HG02588 (cell line): ENCODE results near the gene CDK5RAP1.

Source experiments
- ATAC-seq: cut with Tn5 transposase; IDR thresholded peaks from one replicate; pipeline ENCODE4 v1.9.1; 2021; ENCODE audit warnings: mild to moderate bottlenecking, moderate library complexity; ENCODE audit not compliant: unreplicated experiment

CDK5RAP1 gene

DNA sequence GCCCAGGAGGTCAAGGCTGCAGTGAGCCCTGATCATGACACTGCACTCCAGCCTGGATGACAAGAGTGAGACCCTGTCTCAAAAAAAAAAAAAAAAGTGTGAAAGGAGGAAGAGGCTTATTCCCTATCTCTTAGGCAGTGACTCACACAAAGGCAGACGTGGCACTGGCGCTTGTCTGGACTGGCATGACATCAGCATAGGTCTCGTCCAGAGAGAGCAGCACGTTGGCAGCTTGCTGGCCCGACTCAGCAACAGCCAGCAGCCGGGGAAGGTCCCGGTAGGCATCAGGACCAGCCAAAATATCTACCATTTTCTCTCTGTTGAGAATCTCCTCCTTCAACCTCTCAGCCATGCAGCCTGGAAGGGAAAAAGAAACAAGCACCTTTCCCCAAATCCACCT, 14.1 kb downstream of the CDK5RAP1 start:
- ATAC-seq = no peak

DNA sequence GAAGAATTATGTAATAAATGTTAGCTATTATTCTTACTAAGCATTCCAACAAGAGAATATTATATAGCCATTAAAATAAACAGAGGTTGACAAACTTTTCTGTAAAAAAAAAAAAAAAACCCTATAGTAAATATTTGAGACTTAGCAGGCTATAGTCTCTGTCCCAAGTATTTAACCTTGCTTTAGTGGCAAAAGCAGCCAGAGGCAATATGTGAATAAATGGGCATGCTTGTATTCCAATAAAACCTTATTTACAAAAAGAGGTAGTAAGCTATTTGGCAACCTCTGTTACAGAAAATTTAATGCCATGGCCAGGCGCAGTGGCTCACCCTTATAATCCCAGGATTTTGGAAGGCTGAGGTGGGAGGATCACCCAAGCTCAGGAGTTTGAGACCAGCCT, 14.6 kb downstream of the CDK5RAP1 start:
- ATAC-seq = no peak

DNA sequence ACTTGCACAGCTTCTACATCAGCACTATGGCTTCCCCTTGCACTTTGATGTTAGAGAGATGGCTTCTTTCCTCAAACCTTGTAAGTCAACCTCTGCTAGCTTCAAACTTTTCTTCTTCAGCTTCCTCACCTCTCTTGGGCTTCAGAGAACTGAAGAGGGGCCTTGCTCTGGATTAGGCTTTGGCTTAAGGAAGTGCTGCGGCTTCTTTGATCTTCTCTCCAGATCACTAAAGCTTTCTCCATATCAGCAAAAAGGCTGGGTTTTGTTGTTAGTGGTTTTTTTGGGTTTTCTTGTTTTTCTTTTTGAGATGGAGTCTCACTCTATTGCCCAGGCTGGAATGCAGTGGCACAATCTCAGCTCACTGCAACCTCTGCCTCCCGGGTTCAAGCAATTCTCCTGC, 24.0 kb downstream of the CDK5RAP1 start:
- ATAC-seq = no peak

DNA sequence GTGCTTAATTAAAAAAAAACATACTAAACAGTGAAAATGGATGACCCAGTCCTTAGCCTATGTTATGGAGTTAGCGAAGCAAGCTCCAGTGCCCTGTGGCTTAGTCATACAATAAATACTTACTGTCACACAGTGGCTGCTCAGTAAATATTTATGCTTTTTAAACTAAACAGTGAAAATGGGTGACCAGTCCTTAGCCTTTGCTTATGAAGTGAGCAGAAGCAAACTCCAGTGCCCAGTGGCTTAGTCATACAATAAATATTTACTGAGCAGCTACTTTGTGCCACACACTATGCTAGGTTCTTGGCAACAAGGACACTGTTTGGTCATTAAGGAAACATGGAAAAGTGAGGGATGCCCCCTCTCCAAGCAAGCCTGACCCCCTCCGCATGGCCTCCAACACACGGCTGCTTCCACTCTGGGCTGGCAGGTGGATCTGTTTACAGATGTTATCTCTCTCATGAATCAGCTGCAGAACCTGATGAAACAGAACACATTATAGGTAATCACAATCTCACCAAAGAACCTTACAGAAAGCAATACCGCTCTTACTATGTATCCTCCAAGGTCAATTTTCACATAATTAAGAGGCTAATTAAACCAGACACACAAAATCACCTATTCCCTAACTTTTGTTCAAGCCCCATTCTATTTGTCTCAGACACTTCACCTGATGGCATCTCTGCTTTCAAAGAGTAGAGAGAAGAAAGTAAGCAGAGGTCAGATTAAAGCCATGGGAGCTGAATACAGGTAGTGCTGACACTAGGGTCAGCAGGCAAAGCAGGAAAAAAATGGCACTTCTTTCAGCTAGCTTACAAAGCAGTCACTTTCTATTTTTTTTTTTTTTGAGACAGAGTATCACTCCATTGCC, 27.3 kb downstream of the CDK5RAP1 start:
- ATAC-seq = no peak

DNA sequence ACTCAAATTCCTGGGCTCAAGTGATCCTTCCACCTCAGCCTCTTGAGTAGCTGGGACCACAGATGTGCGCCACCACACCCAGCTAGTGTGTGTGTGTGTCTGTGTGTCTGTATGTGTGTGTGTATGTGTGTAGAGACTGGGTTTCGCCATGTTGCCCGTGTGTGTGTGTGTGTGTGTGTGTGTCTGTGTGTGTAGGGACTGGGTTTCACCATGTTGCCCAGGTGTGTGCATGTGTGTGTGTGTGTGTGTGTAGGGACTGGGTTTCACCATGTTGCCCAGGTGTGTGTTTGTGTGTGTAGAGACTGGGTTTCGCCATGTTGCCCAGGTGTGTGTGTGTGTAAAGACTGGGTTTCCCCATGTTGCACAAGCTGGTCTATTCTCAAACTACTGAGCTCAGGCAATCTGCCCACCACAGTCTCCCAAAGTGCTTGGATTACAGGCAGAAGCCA, 28.3 kb downstream of the CDK5RAP1 start:
- no peak for ATAC-seq

DNA sequence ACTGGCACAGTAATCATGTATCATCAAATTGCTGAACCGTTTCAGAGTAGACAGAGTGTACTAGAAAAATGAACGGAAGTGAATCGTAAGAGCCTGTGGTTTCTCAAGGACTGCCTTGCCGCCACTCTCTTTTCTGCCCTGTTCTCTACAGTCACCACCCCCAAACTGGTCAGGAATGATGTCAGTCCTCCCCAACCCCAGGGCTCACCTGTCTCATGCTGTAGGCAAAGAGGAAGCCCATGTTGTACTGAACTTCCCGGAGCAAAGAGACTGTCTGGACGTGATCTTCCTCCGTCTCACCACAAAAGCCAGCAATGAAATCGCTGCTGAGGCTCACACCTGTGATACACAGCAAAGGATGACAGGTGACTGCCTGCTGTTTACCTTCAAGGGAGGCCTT, 31.0 kb downstream of the CDK5RAP1 start:
- no peak for ATAC-seq

DNA sequence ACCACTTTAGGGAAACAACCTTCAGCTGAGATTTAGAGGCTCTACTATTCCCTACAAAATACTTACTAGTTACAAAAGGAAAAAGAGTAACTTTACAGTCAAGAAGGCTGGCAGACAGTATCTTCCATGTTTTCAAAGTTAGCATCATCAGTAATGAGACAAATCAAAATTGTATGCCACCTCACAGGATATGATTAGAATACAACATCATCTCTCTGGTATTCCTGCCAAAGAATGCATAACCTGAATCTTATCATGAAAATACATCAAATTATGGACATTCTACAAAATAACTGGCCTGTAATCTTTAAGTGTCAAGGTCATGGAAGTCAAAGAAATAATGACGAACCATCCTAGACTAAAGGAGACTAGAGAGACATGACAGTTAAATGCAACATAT, 38.4 kb downstream of the CDK5RAP1 start:
- ATAC-seq = no peak

DNA sequence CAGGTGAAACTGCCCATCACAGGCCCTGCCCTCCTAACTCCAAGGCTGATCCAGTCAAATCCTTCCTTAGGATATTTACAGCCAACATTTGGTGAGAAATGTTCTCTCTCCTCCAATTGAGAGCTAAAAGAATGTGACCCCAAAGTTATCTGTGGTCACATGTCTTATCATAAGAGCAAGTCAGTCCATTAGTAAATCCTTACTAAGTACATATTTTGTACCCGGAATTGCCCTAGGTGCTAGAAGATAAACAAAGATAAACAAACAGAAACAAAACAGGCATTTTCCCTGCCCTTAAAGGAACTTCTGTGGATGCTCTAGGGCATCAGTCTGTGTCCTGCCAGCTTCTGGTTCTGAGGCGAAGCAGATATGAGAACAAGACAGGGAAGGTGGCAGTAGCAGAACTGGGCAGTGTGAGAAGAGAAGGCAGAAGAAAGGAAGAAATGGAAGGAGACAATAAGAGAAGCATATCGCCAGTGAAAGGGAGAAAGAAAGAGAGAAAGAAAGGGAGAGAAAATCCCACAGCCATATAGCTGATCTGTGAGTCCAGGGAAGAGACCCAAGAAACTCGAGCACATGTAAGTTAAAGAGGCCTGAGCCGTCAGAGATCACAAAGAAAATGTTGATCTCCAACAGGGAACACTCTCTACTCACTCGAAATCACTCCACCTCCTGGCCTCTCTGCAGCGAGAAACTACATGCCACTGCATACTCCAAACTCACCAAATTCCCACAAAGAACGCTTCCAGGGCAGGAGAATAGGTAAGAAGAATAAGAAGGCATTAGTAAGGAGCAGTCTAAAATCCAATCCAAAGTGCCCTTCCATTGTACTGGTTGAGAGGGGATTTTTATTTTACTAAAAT, 41.7 kb downstream of the CDK5RAP1 start:
- no peak for ATAC-seq

DNA sequence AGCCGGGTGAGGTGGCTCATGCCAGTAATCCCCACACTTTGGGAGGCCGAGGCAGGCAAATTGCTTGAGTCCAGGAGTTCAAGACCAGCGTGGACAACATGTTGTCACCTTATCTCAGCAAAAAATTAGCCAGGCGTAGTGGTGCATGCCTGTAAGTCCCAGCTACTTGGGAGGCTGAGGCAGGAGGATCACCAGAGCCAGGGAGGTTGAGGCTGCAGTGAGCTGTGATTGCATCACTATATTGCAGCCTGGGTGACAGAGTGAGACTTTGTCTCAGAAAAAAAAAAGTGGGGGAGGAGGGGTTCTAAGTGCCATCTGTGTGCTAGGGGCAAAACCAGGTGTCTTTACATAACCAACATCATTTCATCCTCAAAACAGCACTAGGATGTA, 48.3 kb downstream of the CDK5RAP1 start:
- no peak for ATAC-seq

DNA sequence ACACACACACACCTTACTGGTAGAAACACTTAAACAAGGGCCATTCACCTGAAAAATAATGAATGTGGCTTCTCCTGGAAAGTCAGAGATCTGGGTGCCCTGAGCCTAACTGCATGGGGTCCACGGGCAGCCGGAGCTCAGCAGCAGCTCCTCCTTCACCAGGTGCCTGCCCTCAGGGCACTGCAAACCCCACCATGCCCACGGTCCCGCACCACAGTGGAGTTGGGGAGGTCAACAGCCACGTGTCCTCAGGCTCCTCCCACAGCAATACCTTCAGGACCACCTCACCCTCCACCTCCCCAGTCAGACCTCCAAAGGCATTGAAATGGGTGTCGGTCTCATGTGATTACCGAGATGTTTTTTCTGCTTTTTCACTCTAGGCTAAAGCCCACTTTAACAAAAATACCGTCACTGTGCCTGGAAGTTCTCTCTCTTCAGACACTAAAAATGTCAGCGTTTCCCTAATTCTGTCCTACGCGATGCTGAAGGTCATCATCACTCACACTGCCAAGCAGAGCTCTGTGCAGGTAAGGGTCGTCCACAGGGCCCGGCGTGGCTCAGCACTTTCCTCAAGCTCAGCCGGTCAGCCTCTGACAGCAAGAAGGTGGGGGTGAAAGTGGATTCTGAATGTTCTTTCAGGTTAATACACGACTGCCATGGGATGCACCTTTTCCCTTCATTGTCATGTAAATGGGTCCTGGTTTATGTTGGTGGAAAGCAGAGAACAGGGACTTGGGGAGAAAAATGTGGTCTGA, 48.9 kb downstream of the CDK5RAP1 start:
- no peak for ATAC-seq

DNA sequence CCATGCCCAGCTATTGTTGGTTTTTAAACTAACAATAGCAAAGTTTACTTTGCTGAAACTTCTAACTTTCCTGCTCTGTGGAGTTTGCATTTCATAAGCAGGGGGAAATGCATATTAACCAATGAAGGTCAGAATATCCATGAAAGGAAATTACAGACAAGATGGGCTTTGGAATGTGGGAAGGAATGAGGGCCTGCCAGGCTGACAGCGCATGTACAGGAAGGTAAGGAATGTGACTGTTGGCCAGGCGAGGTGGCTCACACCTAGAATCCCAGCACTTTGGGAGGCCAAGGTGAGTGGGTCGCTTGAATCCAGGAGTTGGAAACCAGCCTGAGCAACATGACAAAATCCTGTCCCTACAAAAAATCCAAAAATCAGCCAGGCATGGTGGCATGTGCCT, 49.6 kb downstream of the CDK5RAP1 start:
- ATAC-seq = no peak

DNA sequence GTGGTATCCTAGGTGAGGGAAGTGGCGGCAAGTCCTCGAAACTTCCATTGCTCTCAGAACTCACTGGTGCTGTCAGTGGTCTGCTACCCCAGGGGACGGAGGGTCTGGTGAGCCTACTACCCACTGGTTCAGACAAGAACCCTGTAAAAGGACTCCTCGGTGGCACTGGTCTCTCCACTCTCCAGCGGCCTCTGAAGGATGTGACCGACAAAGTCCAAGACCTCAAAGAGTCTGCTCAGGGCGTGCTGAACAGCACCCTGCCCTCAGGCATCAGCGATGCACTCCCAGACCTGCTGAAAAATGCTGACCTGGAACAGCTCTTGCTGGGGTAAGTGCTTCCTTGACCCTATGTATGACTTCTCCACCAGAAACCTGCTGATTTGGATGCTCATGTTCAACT, 51.8 kb downstream of the CDK5RAP1 start:
- no peak for ATAC-seq

DNA sequence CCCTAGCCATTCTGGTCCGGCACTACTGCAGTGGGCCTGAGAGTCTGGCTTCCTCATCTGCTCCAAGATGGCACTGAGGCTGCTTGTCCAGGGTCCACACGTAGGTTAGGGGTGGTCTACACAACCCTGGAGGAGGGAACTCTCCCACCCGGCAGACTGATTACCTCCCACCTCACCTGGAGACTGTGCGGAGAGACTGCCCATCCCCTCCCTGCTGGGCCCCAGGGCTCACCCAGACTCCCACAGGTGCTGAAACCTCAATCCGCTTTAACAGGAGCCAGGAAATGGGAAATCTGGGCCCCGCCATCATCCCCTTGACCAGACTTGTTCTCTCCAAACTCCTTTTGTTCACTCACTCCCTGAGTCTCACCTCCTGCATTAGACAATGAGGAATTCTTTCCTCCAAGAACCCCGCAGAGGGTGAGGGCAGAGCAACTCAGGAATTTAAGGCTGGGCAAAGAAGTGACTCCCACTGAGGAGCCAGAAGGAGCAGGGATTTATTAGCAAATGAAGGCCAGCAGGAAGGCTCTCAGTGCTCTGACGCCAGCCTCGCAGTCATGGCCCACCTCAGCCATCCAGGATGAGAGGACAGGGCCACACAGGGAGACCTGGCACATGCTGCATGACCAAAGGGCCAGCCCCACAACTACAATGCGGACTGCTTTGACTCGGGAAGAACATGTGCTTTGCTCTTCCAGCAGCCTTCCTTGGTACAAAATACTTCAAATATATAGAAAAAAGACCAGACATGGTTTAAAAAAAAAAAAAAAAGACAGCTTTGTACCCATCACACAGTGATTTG, 53.0 kb downstream of the CDK5RAP1 start:
- ATAC-seq = no peak

DNA sequence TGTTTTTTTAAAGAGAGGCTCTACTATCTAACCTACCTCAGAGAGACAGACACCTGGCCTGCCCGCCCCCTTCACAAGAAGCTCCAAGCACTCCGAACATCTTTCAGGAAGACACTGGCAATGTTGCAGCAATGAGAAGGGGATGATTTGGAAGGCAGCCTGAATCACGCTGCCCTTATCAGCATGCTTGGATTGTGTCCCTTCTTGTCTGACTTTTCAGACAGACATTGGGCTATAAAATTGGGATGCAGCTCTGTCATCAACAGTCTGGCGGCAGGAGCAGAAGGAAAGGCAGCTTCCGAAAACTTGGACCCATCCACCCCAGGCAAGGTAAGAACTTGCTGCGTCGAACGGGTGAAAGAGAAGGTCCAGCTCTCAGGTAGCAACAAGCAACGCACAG, 56.0 kb downstream of the CDK5RAP1 start:
- ATAC-seq = no peak

DNA sequence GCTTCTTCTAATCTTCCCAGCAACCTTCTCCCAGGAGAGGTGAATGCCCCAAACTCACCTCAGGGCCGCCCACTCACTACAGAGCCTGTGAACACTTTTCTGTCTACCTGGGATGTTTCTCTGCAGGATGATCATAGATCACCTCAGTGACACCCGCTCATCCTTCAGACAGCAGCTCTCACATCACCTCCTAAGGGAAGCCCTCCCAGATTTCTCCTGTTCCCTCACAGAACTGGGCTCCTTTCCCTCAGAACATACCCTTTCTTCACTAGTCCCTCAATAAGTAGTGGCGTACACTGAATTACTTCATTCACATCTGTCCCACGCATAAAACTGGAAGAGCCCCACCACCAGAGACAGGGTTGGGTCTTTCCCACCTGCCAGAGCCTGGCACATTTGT, 57.8 kb downstream of the CDK5RAP1 start:
- no peak for ATAC-seq

DNA sequence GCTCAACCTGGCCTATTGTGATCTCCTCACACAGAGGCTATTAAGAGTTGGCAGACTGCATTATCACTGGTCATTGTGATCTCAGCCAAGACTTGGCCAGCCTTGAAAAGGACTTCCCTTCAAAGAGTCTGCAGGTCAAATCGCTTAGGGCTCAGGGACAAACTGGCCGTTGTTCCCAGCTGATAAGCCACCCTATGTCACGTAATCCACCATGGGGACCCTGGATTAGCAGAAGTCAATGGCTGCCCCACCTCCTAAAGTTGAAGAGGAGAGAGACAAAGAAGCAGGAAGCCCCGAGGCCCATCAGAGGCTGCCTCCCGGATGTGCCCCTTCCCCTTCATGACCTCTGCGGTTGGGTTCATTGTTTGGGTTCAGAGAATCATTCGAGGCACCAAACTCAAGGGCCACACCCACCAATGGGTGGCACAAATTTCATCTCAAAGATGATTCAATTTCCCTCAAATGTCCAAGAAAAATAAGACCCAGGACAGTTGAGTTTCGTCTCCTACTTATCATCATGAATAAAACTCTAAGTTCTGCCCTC, 61.7 kb downstream of the CDK5RAP1 start:
- ATAC-seq = no peak

DNA sequence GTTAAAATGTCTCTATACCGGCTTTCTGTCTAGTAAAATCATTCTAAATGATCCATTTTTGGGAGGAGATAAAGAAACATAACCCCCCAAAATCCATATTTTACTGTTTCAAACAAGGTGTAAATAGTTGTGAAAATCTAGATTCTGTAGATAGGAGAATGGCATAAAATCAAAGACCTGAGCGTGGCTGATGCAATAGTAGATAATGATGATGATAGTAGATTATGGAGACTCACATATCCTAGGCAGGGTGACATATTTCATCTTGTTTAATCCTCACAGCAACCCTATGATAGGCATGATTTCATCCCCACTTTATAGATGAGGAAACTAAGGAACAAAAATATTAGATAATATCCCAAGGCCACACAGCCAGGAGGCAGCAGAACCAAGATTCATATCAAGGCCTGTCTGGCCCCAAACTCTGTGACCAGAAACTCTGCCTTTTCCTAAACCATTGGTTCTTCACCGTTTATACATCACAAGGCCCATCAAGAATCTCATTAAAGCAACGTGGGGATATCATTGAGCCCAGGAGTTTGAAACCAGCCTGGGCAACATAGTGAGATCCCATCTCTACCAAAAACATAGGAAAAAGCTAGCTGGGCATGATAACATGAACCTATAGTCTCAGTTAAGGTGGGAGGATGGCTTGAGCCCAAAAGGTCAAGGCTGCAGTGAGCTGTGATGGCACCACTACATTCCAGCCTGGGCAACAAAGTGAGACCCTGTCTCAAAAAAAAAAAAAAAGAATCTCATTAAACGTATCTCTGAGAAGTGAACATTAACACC, 62.7 kb downstream of the CDK5RAP1 start:
- ATAC-seq = no peak

DNA sequence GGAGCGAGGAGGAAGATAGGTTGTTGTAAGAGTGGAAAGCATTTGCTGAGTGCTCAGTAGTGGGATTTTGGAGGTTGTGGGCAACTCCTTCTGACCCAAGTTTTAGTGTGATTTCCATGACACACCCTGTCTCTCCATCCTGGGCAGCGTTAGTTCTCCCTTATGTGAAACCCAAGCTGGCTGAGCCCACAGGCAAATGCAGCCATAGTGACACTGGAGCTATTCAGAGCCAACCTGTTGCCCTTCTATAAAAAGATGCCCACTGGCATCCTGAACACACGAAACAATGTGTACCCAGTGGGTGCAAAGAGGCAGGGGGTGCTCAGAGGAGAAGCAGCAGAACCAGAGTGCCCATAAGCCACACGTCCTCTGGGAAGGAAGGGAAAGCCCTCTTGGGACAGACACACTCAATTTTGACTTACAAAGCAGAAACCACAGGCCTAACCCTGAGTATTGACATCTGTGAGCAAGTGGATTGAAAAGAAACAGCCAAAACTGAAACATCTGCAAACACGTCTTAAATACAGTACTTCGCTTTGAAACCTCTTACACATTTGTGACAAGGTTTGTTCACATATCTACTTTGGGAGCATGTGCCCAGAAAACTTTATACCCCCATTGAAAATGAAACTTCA, 63.7 kb downstream of the CDK5RAP1 start:
- no peak for ATAC-seq

DNA sequence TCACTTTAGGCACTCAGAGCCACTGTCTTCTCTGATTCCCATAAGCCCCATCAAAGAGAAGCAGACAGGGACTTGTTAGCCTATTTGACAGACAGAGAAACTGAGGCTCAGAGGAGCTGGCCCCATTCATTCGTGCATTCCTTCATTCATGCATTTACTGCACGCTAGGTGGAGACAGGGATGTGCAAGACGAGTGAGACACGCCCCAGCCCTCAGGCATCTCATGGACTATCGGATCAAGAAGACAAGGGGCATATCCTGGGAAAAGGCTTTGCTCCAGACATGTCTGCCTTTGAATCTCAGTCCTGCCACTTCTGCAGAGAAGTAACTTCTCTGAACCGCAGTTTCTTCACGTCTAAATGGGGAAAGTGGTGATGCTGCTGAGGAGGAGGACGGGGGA, 64.2 kb downstream of the CDK5RAP1 start:
- no peak for ATAC-seq
